GM18907 (cell line): Measurements from ENCODE around the gene GRPEL1.
A peak's percentile ranks its signal among the peaks of the same experiment; 100 is the strongest.
"Not testable (repeated sequence)": the region's sequence is repeated elsewhere in the genome, so short reads cannot be mapped to it uniquely, and the experiment has no call there.

ENCODE experiments used
- ATAC-seq: cut with Tn5 transposase; IDR thresholded peaks from one replicate; pipeline ENCODE4 v1.9.1; 2021; ENCODE audit warnings: mild to moderate bottlenecking, moderate library complexity; ENCODE audit not compliant: unreplicated experiment

The GRPEL1 gene

GRCh38 chr4:7067452-7068278, at the start of gene GRPEL1:
GRPEL1 (minus strand) TSS chr4:7068064; CDS start chr4:7068032, 32 bp downstream.
- peak; percentile 93 for ATAC-seq

- no peak for ATAC-seq
Observed at GRCh38 chr4:7116705-7117104, 48.8 kb upstream of the GRPEL1 start.

GRCh38 chr4:7115557-7116340, 47.9 kb upstream of the GRPEL1 start:
- ATAC-seq: no peak

GRCh38 chr4:7112656-7113055, 44.8 kb upstream of the GRPEL1 start:
- no peak for ATAC-seq

- ATAC-seq: no peak
Observed at GRCh38 chr4:7111441-7111840, 43.6 kb upstream of the GRPEL1 start.

- no peak for ATAC-seq
Observed at GRCh38 chr4:7110546-7110945, 42.7 kb upstream of the GRPEL1 start.

GRCh38 chr4:7109169-7109568, 41.3 kb upstream of the GRPEL1 start:
- ATAC-seq: no peak

- no peak for ATAC-seq
Observed at GRCh38 chr4:7108660-7109059, 40.8 kb upstream of the GRPEL1 start.

GRCh38 chr4:7108046-7108625, 40.3 kb upstream of the GRPEL1 start:
- ATAC-seq: no peak

- ATAC-seq: no peak
Observed at GRCh38 chr4:7107166-7107905, 39.5 kb upstream of the GRPEL1 start.

GRCh38 chr4:7105276-7105675, 37.4 kb upstream of the GRPEL1 start:
- ATAC-seq: no peak

- ATAC-seq: no peak
Observed at GRCh38 chr4:7104366-7105031, 36.6 kb upstream of the GRPEL1 start.

- no peak for ATAC-seq
Observed at GRCh38 chr4:7103607-7104365, 35.9 kb upstream of the GRPEL1 start.

- peak; percentile 90 for ATAC-seq
Observed at GRCh38 chr4:7103031-7103606, 35.3 kb upstream of the GRPEL1 start.

- ATAC-seq: not testable (repeated sequence)
Observed at GRCh38 chr4:7102516-7102909, 34.6 kb upstream of the GRPEL1 start.

GRCh38 chr4:7101692-7102515, 34.0 kb upstream of the GRPEL1 start:
- ATAC-seq: peak; percentile 73

GRCh38 chr4:7096236-7096635, 28.4 kb upstream of the GRPEL1 start:
- ATAC-seq: no peak

- ATAC-seq: no peak
Observed at GRCh38 chr4:7095611-7096155, 27.8 kb upstream of the GRPEL1 start.
